DMS53 (cell line): ENCODE measurements around the gene CHTF8.
A peak's percentile ranks its signal among the peaks of the same experiment; 100 is the strongest.

Experiments used
- DNase-seq: peaks from one replicate; lab custom pipeline; 2025; lab: John Stamatoyannopoulos, UW

The CHTF8 gene

DNA sequence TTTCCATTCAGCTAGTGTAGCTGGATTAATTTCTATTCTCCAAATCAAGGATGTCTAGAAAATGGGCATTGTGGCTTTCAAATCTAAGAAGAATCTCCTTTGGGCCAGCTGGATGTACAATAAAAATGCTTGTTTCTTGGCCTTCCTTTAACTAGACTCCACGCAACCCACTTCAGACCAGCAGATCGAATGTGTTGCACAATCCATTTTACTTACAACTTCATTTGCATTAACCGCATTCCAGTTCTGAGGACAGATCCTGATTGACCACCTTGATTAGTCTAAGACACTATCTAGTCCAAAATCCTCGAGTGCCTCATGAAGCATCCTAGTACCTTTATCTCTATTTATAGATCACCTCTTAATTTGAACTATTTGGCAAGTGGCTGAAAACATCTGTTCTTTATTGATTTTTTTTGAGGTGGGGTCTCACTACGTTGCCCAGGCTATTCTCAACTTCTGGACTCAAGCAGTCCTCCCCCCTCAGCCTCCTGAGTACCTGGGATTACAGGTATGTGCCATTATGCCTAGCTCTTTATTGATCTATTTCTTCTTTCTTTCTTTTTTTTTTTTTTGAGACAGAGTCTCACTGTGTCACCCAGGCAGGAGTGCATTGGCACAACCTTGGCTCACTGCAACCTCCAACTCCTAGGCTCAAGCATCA lies 47.2 kb downstream of the CHTF8 start:
- DNase-seq = no peak

DNA sequence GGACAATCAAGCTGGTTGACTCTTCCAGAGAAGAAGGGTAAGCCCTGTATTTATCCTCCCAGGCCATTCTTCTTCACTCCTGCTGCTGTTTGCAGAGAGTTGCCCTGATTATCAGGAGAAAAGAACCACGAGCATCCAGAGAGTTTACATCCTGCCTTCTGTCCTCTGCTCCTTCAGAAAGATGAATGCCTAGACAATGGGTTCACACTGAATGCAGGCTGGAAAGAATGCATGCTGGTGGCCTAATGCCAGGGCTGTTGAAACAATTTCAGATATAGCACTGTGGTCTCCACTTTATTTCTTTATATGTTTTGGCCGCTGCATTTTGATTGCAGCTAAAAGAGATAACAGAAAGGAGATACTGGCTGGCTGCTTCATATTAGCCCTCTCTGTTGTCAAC lies 48.1 kb downstream of the CHTF8 start:
- DNase-seq = no peak

DNA sequence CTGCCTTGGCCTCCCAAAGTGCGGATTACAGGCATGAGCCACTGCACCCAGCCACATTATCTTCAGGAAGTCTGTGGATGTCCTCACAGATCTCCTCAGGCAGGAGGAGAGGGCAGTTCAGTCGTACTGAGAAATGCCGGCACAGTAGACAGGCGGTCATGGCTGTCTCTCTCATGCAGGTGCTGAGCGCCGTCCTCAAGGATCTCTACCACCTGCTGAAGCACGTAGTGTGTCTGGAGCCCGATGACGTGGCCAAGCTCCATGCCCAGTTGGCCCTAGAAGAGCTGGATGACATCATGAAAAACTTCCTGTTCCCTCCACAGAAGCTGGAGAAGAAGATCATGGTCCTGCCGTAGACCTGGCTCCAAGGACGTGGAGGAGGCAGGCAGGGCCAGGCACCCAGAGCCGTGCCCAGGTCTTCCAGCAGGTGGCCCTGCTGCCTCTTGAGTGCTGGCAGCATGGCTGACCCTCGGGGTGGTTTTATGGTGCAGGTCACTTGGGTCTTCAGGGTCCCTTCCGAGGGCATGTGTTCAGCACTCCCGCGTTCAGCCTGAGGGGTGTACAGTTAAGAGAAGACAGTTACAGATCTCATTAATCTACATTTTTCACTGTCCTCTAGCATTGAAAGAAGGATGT lies 49.0 kb downstream of the CHTF8 start:
- DNase-seq = peak; percentile 11

DNA sequence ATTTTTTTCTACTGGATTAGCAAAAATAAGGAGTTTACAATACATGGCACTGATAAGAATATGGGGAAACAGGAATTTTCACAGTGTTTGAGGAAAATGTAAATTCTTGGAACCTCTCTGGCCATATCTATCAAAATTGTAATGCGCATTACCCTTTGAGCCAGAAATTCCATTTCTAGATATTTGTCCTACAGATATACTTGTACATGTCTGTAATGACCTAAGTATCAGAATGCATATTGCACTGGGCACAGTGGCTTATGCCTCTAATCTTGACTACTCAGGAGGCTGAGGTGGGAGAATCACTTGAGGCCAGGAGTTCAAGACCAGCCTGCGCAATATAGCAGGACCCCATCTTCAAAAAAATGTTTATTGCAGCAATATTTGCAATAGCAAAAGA lies 52.7 kb downstream of the CHTF8 start:
- no peak for DNase-seq

DNA sequence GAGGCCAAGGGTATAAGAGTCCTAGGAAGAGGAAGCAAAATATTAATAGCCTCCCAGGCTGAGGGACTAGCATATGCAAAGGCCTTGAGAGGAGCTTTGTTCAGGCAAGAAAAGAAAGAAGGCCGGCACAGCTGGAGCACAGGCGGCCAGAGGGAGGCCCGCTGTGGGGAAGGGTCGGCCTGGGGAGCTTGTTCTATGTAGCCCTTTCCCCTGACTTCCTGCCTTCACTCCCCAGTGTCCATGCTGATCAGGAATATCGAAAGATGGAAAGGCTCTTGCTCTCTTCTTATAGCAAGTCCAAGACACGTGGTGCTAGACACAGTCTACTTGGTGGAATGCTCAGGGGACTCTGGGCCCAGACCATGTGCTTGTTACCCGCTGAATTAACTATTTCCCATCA lies 54.3 kb downstream of the CHTF8 start:
- no peak for DNase-seq

DNA sequence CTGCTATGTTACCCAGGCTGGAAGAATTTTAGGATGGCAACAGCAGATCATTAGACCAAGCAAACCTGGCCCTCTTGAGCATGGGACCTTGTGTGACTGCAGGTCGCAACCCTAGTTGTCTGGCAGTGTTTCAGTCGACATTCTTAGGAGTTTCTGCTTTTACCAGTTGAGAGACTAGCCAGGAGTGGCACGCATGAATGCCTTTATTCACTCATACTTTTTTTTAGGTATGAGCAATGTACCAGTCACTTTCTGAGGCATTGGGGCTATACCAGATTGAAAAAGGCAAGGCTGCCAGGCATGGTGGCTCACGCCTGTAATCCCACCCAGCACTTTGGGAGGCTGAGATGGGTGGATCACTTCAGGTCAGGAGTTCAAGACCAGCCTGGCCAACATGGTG lies 55.1 kb downstream of the CHTF8 start:
- DNase-seq = peak; percentile 12

DNA sequence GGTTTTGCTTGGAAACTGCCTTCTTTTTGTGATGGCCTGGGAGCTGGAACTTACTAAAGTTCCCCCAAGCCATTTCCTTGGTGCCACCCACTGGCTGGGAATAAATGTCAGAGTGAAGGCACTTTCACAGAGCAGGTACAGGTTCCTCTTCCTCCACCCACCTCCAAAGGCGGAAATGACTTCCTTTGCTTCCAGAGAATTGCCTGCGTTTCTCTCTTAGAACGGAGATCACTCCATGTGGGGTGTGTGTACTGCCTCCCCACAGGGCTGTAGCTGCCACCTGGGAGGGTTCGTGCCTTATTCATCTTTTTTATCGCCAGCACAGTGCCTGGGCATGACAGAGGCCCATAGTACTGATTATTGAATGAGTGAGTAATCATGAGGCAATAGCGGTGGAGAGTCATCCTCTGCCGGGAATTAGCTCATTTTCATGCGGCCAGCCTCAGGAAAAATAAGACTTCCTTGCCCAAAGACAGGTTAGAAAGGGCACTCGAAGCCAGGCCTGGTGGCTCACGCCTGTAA lies 59.1 kb downstream of the CHTF8 start:
- no peak for DNase-seq

DNA sequence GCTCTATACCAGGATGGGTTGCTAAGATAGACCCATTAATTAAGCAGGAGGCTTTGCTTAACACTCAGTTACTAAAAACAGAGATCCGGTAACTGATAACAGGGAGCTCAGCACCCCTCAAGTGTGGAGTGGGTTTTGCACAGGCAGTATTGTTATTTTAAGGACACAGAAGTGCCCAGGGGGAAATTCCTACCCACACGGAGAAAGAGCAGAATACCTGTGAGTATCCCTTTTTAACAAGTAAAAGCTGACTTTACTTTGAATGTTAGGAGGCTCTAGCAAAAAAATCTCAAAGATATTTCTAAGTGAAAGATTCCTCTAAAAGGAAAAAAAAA lies 59.8 kb downstream of the CHTF8 start:
- DNase-seq = no peak

DNA sequence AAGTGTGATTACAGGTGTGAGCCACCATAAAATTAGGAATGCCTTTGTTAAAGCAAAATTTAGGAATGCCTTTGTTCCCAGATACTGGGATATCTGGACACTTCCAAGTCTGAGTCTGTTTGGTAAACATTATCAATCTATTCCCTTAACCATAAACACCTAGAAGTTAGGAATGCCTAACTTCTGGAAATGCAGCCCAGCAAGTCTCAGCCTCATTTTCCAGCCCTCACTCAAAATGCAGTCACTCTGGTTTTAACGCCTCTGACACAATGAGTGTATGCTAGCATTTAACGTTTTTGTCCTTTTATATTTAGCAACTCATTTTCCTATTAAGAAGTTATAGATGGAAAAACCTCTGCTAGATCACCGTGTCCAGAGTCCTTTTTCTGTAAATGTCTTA lies 61.4 kb downstream of the CHTF8 start:
- DNase-seq = no peak

DNA sequence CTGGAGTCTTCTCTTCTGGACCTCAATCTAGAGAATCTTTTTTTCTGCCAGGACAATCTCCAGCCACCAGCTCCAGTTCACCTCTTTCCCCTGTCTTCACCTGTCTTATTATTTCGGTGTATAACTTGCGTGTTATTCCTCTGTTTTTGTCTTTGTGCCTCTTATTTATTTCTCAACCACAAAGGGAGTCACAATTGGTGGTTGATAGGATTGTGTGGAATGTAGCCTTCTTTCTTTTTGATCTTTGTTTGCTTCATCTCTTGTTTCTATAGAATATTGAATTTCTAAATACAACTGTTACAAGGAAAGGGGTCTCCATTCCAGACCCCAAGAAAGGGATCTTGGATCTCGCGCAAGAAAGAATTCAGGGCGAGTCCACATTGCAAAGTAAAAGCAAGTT lies 62.9 kb downstream of the CHTF8 start:
- no peak for DNase-seq
